ENCODE measurements around the gene FSCN2.

FSCN2 gene

GRCh38 chr17:81510785-81511553, 17.2 kb upstream of the FSCN2 start:
- no peak for DNase-seq (ENCODE audit: low read depth)
- no peak for TF ChIP-seq CTCF (conservative IDR thresholded peaks at IDR 0.05; ENCODE audit: low read length)
- peak overlapping the region; percentile 95 for H3K4me3 ChIP-seq (ENCODE audit: low read length)

- DNase-seq (ENCODE audit: low read depth), result no peak
- H3K4me3 ChIP-seq (ENCODE audit: low read length), result peak overlapping the region; percentile 95
- TF ChIP-seq CTCF (conservative IDR thresholded peaks at IDR 0.05; ENCODE audit: low read length), result no peak
Measured at GRCh38 chr17:81511554-81511803, 16.7 kb upstream of the FSCN2 start.

GRCh38 chr17:81511804-81512561, 16.2 kb upstream of the FSCN2 start:
- H3K4me3 ChIP-seq (ENCODE audit: low read length), result peak overlapping the region; percentile 95
- no peak for DNase-seq (ENCODE audit: low read depth)
- TF ChIP-seq CTCF (conservative IDR thresholded peaks at IDR 0.05; ENCODE audit: low read length), result no peak

- H3K4me3 ChIP-seq (ENCODE audit: low read length), result peak within 1 kb of the TSS; percentile 95
- peak; percentile 93 for DNase-seq (ENCODE audit: low read depth)
- TF ChIP-seq CTCF (conservative IDR thresholded peaks at IDR 0.05; ENCODE audit: low read length), result no peak
Measured at GRCh38 chr17:81512562-81513371, 15.4 kb upstream of the FSCN2 start, which contains the start of gene ACTG1. TSS of gene ACTG1 (minus strand) at chr17:81512799. CDS start at chr17:81512354, 445 bp downstream.

GRCh38 chr17:81513372-81513752, 14.8 kb upstream of the FSCN2 start:
- peak overlapping the region; percentile 69 for H3K4me3 ChIP-seq (ENCODE audit: low read length)
- peak; percentile 55 for DNase-seq (ENCODE audit: low read depth)
- TF ChIP-seq CTCF (conservative IDR thresholded peaks at IDR 0.05; ENCODE audit: low read length), result no peak

- peak overlapping the region; percentile 69 for H3K4me3 ChIP-seq (ENCODE audit: low read length)
- DNase-seq (ENCODE audit: low read depth), result peak; percentile 74
- no peak for TF ChIP-seq CTCF (conservative IDR thresholded peaks at IDR 0.05; ENCODE audit: low read length)
Measured at GRCh38 chr17:81513753-81514488, 14.3 kb upstream of the FSCN2 start.

Measured in AG10803 (cell line).